Breast epithelium (tissue), 4 donors: ENCODE results near the gene CAMTA1. TPM values are rescaled to one million over a fixed set of nuclear protein-coding genes. Genes with fewer than 3 reads are reported as not detected.
A peak's percentile ranks its signal among the peaks of the same experiment; 100 is the strongest.

Experiments used
- DNase-seq, 2 donors: peaks; one replicate each; pipeline ENCODE4 v3.0.0-alpha.2; 2019; ENCODE audit warnings: low spot score in 2 of 2
- H3K27ac ChIP-seq, 2 donors: fragments of 200-600 bp; sonication (generic) in 1 of 2; one replicate each; pipeline ENCODE4 v1.5.1; 2016 to 2019; ENCODE audit warnings: mild to moderate bottlenecking in 1 of 2
- H3K27me3 ChIP-seq, 2 donors: fragments of 200-600 bp; sonication (generic) in 1 of 2; one replicate each; pipeline versions ENCODE4 v1.5.1 to v1.6.0; 2017 to 2019; ENCODE audit warnings: control low read depth in 1 of 2, mild to moderate bottlenecking in 1 of 2
- H3K36me3 ChIP-seq: fragments of 200-600 bp; one replicate; pipeline ENCODE4 v1.5.1; 2019
- H3K4me1 ChIP-seq, 2 donors: fragments of 200-600 bp; sonication (generic); one replicate each; pipeline ENCODE4 v1.5.1; 2016 to 2019; ENCODE audit warnings: control low read depth in 1 of 2
- H3K4me3 ChIP-seq, 3 donors: fragments of 200-600 bp; sonication (generic); 1 replicate in 2 of 3; 2 replicates in 1 of 3; pipeline ENCODE4 v1.5.1; 2016 to 2019; ENCODE audit warnings: mild to moderate bottlenecking in 3 of 3, moderate library complexity in 2 of 3
- H3K9me3 ChIP-seq, 2 donors: fragments of 200-600 bp; sonication (generic) in 1 of 2; one replicate each; pipeline ENCODE4 v1.5.1; 2016 to 2019; ENCODE audit warnings: control low read depth in 1 of 2
- CTCF ChIP-seq, 3 donors: fragments of 450-650 bp; IDR thresholded peaks; one replicate each; pipeline ENCODE4 v1.5.1; 2016 to 2017; ENCODE audit warnings: antibody characterized with exemption in 3 of 3, mild to moderate bottlenecking in 3 of 3, moderate library complexity in 3 of 3
- POLR2A ChIP-seq: fragments of 450-650 bp; IDR thresholded peaks from one replicate; pipeline ENCODE4 v1.6.1; 2016; ENCODE audit warnings: antibody characterized with exemption, mild to moderate bottlenecking, moderate library complexity
- POLR2AphosphoS5 ChIP-seq, 3 donors: sonication (generic); formaldehyde crosslinking; IDR thresholded peaks; one replicate each; pipeline ENCODE4 v1.6.1; 2017; ENCODE audit warnings: antibody characterized with exemption in 3 of 3
- intact Hi-C: fragments of 100-400 bp; cut with DNase I; formaldehyde crosslinking; loops from one replicate; pipeline ENCODE4 v1.15.1; 2023; ENCODE audit warnings: low total_unique reads
- total RNA-seq, 3 donors: library from RNA; depleted of rRNA; stranded (reverse); fragments of >200 nt; gene quantifications; one replicate each; pipeline ENCODE4 v1.1.0, GENCODE V29; 2016

Gene CAMTA1
- total RNA-seq, 3 donors from 2014 or later: 53.4 to 84.0 (median 61.9) TPM

DNA sequence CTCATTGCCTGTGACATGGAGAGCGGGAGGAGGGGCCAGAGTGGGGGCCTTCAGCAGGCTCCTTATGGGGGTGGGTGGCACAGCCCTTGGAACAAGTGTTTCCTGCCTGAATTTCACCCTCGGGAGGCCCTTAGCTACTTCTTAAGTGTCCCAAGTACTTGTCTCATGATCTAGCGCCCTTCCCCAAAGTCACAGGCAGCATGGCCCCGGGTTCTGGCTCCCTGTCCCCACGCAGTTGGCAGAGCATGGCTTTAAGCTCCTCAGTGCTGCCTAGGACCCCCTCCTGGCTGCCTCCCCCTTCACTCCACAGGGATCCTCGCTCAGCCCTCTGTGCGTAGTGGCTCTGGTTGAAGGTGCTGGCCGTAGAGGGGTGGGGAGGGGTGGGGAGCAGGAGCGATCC, 197.2 kb downstream of the CAMTA1 start:
- no peak overlapping the region for H3K4me3 ChIP-seq
- DNase-seq: no peak
- intact Hi-C loops: loop anchor here (5.0 kb wide), 1 partner anchor 895 kb away; no protein-coding TSS in a partner anchor

DNA sequence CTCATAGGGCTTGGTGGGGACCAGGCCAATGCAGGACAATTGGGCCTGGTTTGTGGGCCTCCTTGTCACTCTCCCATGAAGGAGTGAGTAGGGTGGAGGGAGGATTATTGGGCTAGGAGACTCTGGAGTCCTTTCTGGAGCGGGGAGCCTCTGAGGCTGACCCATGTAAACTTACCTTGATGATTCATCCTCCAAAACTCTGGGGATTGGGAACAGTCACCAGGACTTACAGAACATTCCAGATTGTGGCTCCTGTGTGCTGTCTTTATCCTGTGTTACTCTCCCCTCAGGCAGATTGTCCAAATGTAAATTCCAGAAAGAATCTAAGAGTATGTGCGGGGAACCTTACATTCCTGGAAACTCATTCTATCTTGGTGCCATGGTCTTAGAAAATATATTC, 197.6 kb downstream of the CAMTA1 start:
- no peaks in the 10 kb centered on the region for H3K36me3 ChIP-seq
- no peaks in the 10 kb centered on the region for H3K4me1 ChIP-seq
- intact Hi-C loops: loop anchor here (5.0 kb wide), 1 partner anchor 894 kb away; no protein-coding TSS in a partner anchor
- DNase-seq: no peak
- H3K27me3 ChIP-seq: no peaks in the 10 kb centered on the region
- no peak overlapping the region for H3K4me3 ChIP-seq
- H3K27ac ChIP-seq: no peak overlapping the region
- TF ChIP-seq CTCF (IDR thresholded peaks at IDR 0.05) (no peak), POLR2A (no peak)
- H3K9me3 ChIP-seq: no peaks in the 10 kb centered on the region

More for the DNA sequence above, 197.2 kb downstream of the CAMTA1 start:
- Histone ChIP-seq H3K27ac (no peak overlapping the region), H3K4me1 (no peaks in the 10 kb centered on the region), H3K9me3 (no peaks in the 10 kb centered on the region), H3K27me3 (no peaks in the 10 kb centered on the region), H3K36me3 (no peaks in the 10 kb centered on the region)
- TF ChIP-seq POLR2A (no peak), CTCF (IDR thresholded peaks at IDR 0.05) (no peak)

GRCh38 chr1:6984536-6984935, 199.3 kb downstream of the CAMTA1 start:
- intact Hi-C loops: loop anchor here (5.0 kb wide), 1 partner anchor 893 kb away; no protein-coding TSS in a partner anchor
- H3K4me1 ChIP-seq: no peaks in the 10 kb centered on the region
- TF ChIP-seq POLR2AphosphoS5 (IDR thresholded peaks at IDR 0.05) (no peak), CTCF (IDR thresholded peaks at IDR 0.05) (no peak), POLR2A (no peak)
- H3K27me3 ChIP-seq: no peaks in the 10 kb centered on the region
- no peaks in the 10 kb centered on the region for H3K36me3 ChIP-seq
- no peak for DNase-seq
- H3K9me3 ChIP-seq: no peaks in the 10 kb centered on the region
- no peak overlapping the region for H3K27ac ChIP-seq
- H3K4me3 ChIP-seq: no peak overlapping the region

- DNase-seq: peak in 1 of 2 donors; percentile 42
- Histone ChIP-seq H3K4me1 (no peaks in the 10 kb centered on the region), H3K9me3 (no peaks in the 10 kb centered on the region), H3K4me3 (no peak overlapping the region), H3K27me3 (no peaks in the 10 kb centered on the region), H3K36me3 (no peaks in the 10 kb centered on the region), H3K27ac (no peak overlapping the region)
- intact Hi-C loops: loop anchor here (5.0 kb wide), 1 partner anchor 892 kb away; no protein-coding TSS in a partner anchor
- TF ChIP-seq POLR2A (no peak), POLR2AphosphoS5 (IDR thresholded peaks at IDR 0.05) (no peak), CTCF (IDR thresholded peaks at IDR 0.05) (no peak)
Observed at GRCh38 chr1:6984986-6985385, 199.7 kb downstream of the CAMTA1 start.

DNA sequence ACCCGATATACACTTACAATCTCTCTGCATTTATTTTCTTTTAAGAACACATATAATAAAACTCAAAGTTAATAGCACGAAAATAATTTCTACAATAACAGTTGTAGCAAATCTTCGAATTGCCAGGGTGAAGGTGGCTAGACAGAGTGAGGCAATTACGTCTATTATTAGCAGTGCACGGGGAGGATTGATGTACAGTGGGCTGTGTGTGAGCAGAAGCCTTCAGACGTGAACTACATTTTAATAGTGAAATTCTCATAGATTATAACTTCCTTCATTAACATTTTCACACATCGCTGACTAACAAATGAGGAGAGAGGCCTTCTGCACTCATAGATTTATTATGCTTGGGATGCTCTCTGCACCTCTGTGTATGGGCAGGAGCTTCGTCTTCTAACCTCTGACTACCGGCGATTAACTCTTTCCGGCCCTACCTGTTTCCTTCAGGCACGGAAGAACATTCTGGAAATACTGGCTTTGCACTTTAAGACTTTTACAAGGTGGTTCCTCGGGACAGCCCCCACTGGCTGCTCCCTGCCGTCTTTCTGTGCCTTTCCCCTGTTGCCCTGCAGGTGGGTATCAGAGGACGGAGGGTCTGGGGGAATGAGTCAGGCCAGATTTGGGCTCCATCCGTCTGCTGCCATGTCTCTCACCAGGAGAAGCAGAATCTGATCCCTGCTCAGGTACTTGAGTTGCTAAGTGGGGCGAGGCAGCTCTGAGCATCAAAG, 200.5 kb downstream of the CAMTA1 start:
- no peak overlapping the region for H3K4me3 ChIP-seq
- H3K27me3 ChIP-seq: no peaks in the 10 kb centered on the region
- intact Hi-C loops: no loop called here
- no peaks in the 10 kb centered on the region for H3K4me1 ChIP-seq
- no peaks in the 10 kb centered on the region for H3K9me3 ChIP-seq
- H3K27ac ChIP-seq: no peak overlapping the region
- peak in 1 of 2 donors; percentile 42 for DNase-seq
- no peaks in the 10 kb centered on the region for H3K36me3 ChIP-seq
- TF ChIP-seq POLR2A (no peak), CTCF (IDR thresholded peaks at IDR 0.05) (no peak), POLR2AphosphoS5 (IDR thresholded peaks at IDR 0.05) (no peak)
